Esophagus mucosa (tissue), 1 donor: ENCODE measurements around the gene BORCS5. TPM values are rescaled to one million over a fixed set of nuclear protein-coding genes. Genes with fewer than 3 reads are reported as not detected.
A peak's percentile ranks its signal among the peaks of the same experiment; 100 is the strongest.
"Not testable (repeated sequence)": the region's sequence is repeated elsewhere in the genome, so short reads cannot be mapped to it uniquely, and the experiment has no call there.

Experiments used
- ATAC-seq: fragments of 200-7000 bp; cut with Tn5 transposase; one replicate; pipeline ENCODE4 v1.9.1; 2020
- total RNA-seq: library from RNA; stranded (reverse); gene quantifications from one replicate; pipeline ENCODE4 v1.2.4, GENCODE V29; 2023
- donor health status: DM: yes; HTN: yes; CAD: no.

Gene BORCS5
- 17.9 TPM for total RNA-seq

- ATAC-seq = peak; percentile 98
These were observed at the start of gene BORCS5 for GRCh38 chr12:12356896-12357718. BORCS5 (plus strand) TSS chr12:12357078; CDS start chr12:12357452, 374 bp downstream.

- ATAC-seq = not testable (repeated sequence)
These were observed 46.2 kb upstream of the BORCS5 start for GRCh38 chr12:12310695-12311094.

DNA sequence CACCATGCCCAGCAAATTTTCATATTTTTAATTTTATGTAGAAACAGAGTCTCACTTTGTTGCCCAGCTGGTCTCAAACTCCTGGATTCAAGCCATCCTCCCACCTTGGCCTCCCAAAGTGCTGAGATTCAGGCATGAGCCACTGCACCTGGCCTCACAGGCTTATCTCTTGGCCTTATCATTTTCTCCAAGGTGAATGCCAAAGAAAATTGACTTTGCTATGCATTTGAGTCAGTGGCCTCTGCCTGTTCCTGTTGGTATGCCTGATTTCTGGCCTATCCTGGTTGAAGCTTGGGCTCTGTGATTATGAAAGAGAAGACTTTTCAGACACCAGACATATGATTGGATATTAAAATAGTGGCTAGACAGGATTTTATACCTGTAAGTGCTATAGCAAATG, 41.0 kb upstream of the BORCS5 start:
- ATAC-seq = no peak

GRCh38 chr12:12319451-12320183, 37.3 kb upstream of the BORCS5 start:
- ATAC-seq = no peak

DNA sequence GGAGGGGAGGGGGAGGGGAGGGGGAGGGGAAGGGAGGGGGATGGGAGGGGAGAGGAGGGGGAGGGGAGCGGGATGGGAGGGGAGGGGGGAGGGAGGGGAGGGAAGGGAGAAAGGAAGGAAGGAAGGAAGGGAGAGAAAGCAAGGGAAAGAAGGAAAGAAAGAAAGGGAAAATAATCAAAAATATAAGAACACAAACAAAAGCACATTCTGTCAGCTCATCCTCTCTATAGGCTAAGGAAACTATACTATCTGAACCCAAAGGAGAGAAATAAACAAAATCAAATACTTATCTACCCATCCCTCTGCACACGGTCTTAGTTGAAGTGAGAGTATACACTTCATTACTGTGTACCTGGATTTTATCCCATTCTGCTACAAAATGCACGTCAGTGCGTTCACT, 33.8 kb upstream of the BORCS5 start:
- ATAC-seq = no peak

DNA sequence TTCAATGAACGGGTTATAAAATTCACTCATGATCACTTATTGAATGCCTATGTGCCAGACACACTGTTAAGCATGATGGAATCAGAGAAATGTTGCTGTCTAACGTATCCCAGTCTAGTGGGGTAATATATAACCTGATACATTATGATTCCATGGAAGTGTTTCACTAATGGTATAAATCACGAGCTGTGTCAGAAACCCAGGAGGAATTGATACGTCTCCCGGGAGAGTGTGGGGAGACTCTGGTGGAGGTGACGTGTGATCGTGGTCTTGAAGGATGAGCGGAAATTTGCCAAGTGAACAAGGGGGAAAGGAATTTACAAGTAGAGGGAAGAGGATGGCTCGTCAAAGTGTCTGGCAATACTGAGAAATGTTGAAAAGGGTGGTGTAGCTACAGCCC, 33.3 kb upstream of the BORCS5 start:
- no peak for ATAC-seq

GRCh38 chr12:12326262-12326661, 30.6 kb upstream of the BORCS5 start:
- no peak for ATAC-seq

DNA sequence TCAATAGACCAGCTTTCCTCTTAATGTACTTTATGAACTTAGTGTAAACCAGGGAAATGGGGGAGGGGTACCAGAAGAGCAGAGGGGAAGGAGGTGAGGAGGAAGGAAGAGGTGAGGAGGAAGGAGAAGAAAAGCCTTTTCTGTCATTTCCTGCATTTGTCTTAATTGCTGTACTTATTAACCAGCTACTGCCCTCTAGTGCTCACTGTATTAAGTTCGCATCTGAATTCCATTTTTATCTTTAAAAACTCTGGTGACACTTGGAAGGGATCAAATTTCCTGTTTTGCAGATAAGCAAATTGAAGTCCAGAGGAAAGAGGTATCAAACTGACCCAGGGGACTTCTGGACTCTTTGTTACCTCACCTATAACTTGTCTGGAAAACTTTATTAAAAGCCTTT, 29.1 kb upstream of the BORCS5 start:
- peak; percentile 62 for ATAC-seq

GRCh38 chr12:12331244-12331771, 25.6 kb upstream of the BORCS5 start:
- no peak for ATAC-seq

- peak; percentile 78 for ATAC-seq
These were observed 25.0 kb upstream of the BORCS5 start for GRCh38 chr12:12331896-12332295.

GRCh38 chr12:12333407-12334366, 23.2 kb upstream of the BORCS5 start:
- peak; percentile 56 for ATAC-seq

DNA sequence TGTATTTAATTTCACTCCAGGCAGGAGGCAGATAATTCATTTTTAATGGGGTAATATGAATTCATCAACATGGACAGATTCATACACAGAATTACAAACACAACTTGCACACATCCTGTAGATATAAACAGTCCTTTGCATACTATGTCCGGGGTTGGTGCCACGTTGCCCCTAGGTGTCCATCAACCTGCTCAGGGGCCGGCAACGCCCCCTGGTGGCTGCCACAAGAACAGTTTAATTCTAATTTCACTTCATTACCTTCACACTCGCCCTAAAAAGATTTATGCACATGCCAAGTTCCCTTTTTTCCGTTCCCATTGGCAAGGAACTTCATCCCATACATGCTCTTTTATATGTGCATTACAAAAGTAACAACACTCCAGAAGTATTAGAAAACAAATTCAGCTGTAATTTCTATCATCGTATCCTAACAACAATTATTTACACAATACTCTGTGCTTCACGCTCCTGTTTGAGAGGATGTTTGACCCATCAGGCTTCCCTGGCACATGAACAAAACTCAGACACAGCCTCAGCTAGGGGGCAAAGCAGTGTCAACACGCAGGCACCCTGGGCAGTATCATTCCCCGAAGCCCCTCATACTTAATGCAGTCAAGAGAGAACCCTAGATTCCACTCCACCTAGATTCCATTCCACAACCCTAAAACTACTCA, 22.4 kb upstream of the BORCS5 start:
- peak; percentile 32 for ATAC-seq

DNA sequence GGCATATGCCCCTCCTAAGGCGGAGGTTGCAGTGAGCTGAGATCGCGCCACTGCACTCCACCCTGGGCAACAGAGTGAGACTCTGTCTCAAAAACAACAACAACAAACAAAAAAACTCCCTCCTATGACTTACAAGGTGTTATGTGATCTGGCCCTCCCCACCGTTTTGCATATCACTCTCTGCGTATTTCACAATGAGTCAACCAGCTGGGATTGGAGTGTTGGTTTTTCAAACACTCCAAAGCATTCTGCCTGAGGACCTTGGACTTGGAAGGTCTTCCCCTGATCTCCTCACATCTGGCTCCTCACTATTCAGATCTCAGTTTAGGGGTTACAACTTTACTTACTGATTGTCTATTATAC, 20.8 kb upstream of the BORCS5 start:
- ATAC-seq = no peak

GRCh38 chr12:12336511-12336910, 20.4 kb upstream of the BORCS5 start:
- ATAC-seq = no peak

GRCh38 chr12:12338527-12339168, 18.2 kb upstream of the BORCS5 start:
- ATAC-seq = peak; percentile 35

- peak; percentile 75 for ATAC-seq
These were observed 6.9 kb upstream of the BORCS5 start, which contains the start of gene MANSC1 for GRCh38 chr12:12349711-12350665. MANSC1 (minus strand) TSS chr12:12350242; CDS start chr12:12343314, 6,928 bp downstream.

GRCh38 chr12:12350868-12351463, 5.9 kb upstream of the BORCS5 start:
- peak; percentile 96 for ATAC-seq

DNA sequence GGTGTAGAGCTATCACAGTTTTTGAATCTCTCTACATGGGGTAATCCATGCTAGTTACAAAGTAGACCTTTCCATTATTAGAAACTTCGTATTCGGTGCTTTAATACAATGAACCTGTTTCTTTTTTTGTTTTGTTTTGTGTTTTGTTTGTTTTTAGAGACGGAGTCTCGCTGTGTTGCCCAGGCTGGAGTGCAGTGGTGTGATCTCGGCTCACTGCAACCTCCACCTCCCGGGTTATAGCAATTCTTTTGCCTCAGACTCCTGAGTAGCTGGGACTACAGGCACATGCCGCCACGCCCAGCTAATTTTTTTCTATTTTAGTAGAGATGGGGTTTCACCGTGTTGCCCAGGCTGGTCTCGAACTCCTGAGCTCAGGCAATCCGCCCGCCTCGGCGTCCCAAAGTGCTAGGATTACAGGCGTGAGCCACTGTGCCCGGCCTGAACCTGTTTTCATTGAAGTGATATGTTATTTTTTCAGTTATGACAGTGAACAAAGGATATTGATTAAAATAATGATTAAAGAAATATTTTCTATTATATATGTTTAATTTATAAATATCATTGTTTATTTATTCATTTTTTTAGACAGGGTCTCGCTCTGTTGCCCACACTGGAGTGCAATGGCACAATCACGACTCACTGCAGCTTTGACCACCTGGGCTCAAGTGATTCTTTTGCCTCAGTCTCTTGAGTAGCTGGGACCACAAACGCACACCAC, 5.3 kb upstream of the BORCS5 start:
- not testable (repeated sequence) for ATAC-seq

DNA sequence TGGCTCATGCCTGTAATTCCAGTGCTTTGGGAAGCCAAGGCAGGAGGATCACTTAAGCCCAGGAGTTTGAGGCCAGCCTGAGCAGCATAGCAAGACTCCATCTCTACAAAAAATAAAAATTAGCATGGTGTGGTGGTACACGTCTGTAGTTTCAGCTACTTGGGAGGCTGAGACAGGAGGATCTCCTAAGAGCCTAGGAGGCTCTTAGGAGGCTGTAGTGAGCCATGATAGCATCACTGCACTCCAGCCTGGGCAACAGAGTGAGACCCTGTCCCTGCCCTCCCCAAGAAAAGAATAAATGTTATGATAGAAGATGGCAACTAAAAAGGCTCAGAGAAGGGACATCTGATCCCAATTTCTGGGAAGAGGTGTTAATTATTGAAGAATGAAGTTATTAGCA, 3.6 kb upstream of the BORCS5 start:
- ATAC-seq = no peak
